ENCODE data around the gene QRICH2.
"Not testable (repeated sequence)": the region's sequence is repeated elsewhere in the genome, so short reads cannot be mapped to it uniquely, and the experiment has no call there.

QRICH2 gene

GRCh38 chr17:76265624-76266243, 42.3 kb downstream of the QRICH2 start:
- no peak for DNase-seq

GRCh38 chr17:76264755-76265623, 43.1 kb downstream of the QRICH2 start, which contains the start of gene UBALD2:
Gene UBALD2 (plus strand): TSS chr17:76265348. CDS start chr17:76265506, 158 bp downstream.
- DNase-seq = peak; percentile 96

GRCh38 chr17:76264425-76264754, 43.7 kb downstream of the QRICH2 start:
- no peak for DNase-seq

- no peak for DNase-seq
Measured at GRCh38 chr17:76263896-76264295, 44.2 kb downstream of the QRICH2 start.

GRCh38 chr17:76262732-76263344, 45.2 kb downstream of the QRICH2 start:
- no peak for DNase-seq

GRCh38 chr17:76261421-76262215, 46.5 kb downstream of the QRICH2 start:
- DNase-seq = no peak

GRCh38 chr17:76260669-76261068, 47.4 kb downstream of the QRICH2 start:
- no peak for DNase-seq

GRCh38 chr17:76260220-76260619, 47.9 kb downstream of the QRICH2 start:
- no peak for DNase-seq

- not testable (repeated sequence) for DNase-seq
Measured at GRCh38 chr17:76256430-76257050, 51.5 kb downstream of the QRICH2 start.

- DNase-seq = no peak
Measured at GRCh38 chr17:76255801-76256429, 52.2 kb downstream of the QRICH2 start.

GRCh38 chr17:76254275-76254674, 53.8 kb downstream of the QRICH2 start:
- no peak for DNase-seq

GRCh38 chr17:76253841-76254240, 54.2 kb downstream of the QRICH2 start:
- no peak for DNase-seq

GRCh38 chr17:76252967-76253766, 54.9 kb downstream of the QRICH2 start:
- DNase-seq = not testable (repeated sequence)

- DNase-seq = no peak
Measured at GRCh38 chr17:76252040-76252954, 55.8 kb downstream of the QRICH2 start.

- DNase-seq = no peak
Measured at GRCh38 chr17:76251478-76252039, 56.5 kb downstream of the QRICH2 start.

- DNase-seq = no peak
Measured at GRCh38 chr17:76250141-76250540, 57.9 kb downstream of the QRICH2 start.

- DNase-seq = no peak
Measured at GRCh38 chr17:76248013-76248782, 59.9 kb downstream of the QRICH2 start.

- no peak for DNase-seq
Measured at GRCh38 chr17:76247304-76247703, 60.8 kb downstream of the QRICH2 start.

All from NCI-H1092 (cell line).